GM15510 (cell line): ENCODE results near the gene APBB2.

ENCODE experiments used
- POLR2A ChIP-seq: IDR thresholded peaks from 3 replicates; pipeline ENCODE4 v1.6.1; 2011; ENCODE audit warnings: borderline replicate concordance; ENCODE audit not compliant: insufficient read length; ENCODE audit errors: extremely low read depth

The APBB2 gene

GRCh38 chr4:40946652-40947051, 267.7 kb downstream of the APBB2 start:
- no peak for TF ChIP-seq POLR2A

- TF ChIP-seq POLR2A = no peak
Observed at GRCh38 chr4:40940756-40941155, 273.6 kb downstream of the APBB2 start.

GRCh38 chr4:40940317-40940741, 274.0 kb downstream of the APBB2 start:
- TF ChIP-seq POLR2A = no peak

GRCh38 chr4:40939856-40940255, 274.5 kb downstream of the APBB2 start:
- no peak for TF ChIP-seq POLR2A

- TF ChIP-seq POLR2A = no peak
Observed at GRCh38 chr4:40938337-40938736, 276.0 kb downstream of the APBB2 start.

- TF ChIP-seq POLR2A = no peak
Observed at GRCh38 chr4:40937140-40937725, 277.1 kb downstream of the APBB2 start.

GRCh38 chr4:40934676-40935075, 279.7 kb downstream of the APBB2 start:
- TF ChIP-seq POLR2A = no peak

GRCh38 chr4:40933272-40934053, 280.9 kb downstream of the APBB2 start:
- TF ChIP-seq POLR2A = no peak

GRCh38 chr4:40931841-40932240, 282.5 kb downstream of the APBB2 start:
- TF ChIP-seq POLR2A = no peak

GRCh38 chr4:40931238-40931637, 283.1 kb downstream of the APBB2 start:
- no peak for TF ChIP-seq POLR2A

GRCh38 chr4:40927074-40927473, 287.3 kb downstream of the APBB2 start:
- TF ChIP-seq POLR2A = no peak

GRCh38 chr4:40924793-40925117, 289.6 kb downstream of the APBB2 start:
- no peak for TF ChIP-seq POLR2A

- TF ChIP-seq POLR2A = no peak
Observed at GRCh38 chr4:40924096-40924792, 290.1 kb downstream of the APBB2 start.

- TF ChIP-seq POLR2A = no peak
Observed at GRCh38 chr4:40923316-40924095, 290.8 kb downstream of the APBB2 start.

GRCh38 chr4:40918330-40918729, 296.0 kb downstream of the APBB2 start:
- TF ChIP-seq POLR2A = no peak
